GM12878 (cell line): Measurements from ENCODE around the gene ERCC3. TPM values are rescaled to one million over a fixed set of nuclear protein-coding genes. Genes with fewer than 3 reads are reported as not detected.

Source experiments
- NR2C2 ChIP-seq: IDR thresholded peaks from 2 replicates; pipeline ENCODE4 v1.6.1; 2011; ENCODE audit warnings: borderline replicate concordance, low read depth; ENCODE audit not compliant: control insufficient read depth, insufficient read length
- polyA plus RNA-seq, 11 experiments: library from polyadenylated mRNA; depleted of rRNA in 4 of 11; unstranded in 6 of 11; stranded (reverse) in 5 of 11; fragments of >200 nt; fragmentation: Nextera tagmentation in 4 of 11; fragmentation: Illumina TruSeq in 1 of 11; extraction: Ambion mirVana in 4 of 11; extraction: Trizol in 1 of 11; gene quantifications; 1 replicate in 1 of 11; 2 replicates in 10 of 11; pipeline versions ENCODE4 v1.2.1 to v1.2.3, GENCODE V29; 2011 to 2016; ENCODE audit warnings: inconsistent platforms in 2 of 11, missing spikeins in 2 of 11, low read depth in 1 of 11
- small RNA-seq: library from RNA; depleted of rRNA; stranded (forward); fragments of <200 nt; gene quantifications from one replicate; pipeline ENCODE3, GENCODE V24; 2014
- total RNA-seq, 4 experiments: library from RNA; depleted of rRNA in 3 of 4; stranded (reverse); fragments of >200 nt in 3 of 4; fragmentation: Illumina TruSeq in 1 of 4; extraction: Trizol in 1 of 4; gene quantifications; 2 replicates each; pipeline versions ENCODE4 v1.2.1 to v1.2.3, GENCODE V29; 2013 to 2021
- TF ChIP-seq, protein P1 (sequence below): IDR thresholded peaks from 2 replicates; pipeline ENCODE4 v1.6.1; 2011; ENCODE audit warnings: mild to moderate bottlenecking, low read depth, low read length, moderate library complexity; ENCODE audit not compliant: insufficient replicate concordance
- TF ChIP-seq, protein P2 (sequence below): fragments of 450-650 bp; conservative IDR thresholded peaks from 2 replicates; pipeline ENCODE4 v1.6.1; 2017; ENCODE audit warnings: mild to moderate bottlenecking, moderate library complexity

The ERCC3 gene
- total and polyA plus RNA-seq, 10 of the 15 experiments (the other 5 are each of a cell fraction or from before 2014, with no cell fraction given), result 17.1 to 64.8 (median 42.8) TPM

GRCh38 chr2:127208313-127208712 lies 85.6 kb downstream of the ERCC3 start (continued):
- TF ChIP-seq, protein P1, sequence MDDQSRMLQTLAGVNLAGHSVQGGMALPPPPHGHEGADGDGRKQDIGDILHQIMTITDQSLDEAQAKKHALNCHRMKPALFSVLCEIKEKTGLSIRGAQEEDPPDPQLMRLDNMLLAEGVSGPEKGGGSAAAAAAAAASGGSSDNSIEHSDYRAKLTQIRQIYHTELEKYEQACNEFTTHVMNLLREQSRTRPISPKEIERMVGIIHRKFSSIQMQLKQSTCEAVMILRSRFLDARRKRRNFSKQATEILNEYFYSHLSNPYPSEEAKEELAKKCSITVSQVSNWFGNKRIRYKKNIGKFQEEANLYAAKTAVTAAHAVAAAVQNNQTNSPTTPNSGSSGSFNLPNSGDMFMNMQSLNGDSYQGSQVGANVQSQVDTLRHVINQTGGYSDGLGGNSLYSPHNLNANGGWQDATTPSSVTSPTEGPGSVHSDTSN, result no peak
- no peak for TF ChIP-seq NR2C2
- TF ChIP-seq, protein P2, sequence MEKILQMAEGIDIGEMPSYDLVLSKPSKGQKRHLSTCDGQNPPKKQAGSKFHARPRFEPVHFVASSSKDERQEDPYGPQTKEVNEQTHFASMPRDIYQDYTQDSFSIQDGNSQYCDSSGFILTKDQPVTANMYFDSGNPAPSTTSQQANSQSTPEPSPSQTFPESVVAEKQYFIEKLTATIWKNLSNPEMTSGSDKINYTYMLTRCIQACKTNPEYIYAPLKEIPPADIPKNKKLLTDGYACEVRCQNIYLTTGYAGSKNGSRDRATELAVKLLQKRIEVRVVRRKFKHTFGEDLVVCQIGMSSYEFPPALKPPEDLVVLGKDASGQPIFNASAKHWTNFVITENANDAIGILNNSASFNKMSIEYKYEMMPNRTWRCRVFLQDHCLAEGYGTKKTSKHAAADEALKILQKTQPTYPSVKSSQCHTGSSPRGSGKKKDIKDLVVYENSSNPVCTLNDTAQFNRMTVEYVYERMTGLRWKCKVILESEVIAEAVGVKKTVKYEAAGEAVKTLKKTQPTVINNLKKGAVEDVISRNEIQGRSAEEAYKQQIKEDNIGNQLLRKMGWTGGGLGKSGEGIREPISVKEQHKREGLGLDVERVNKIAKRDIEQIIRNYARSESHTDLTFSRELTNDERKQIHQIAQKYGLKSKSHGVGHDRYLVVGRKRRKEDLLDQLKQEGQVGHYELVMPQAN, result no peak
- TF ChIP-seq, all 136 proteins: peak for 0

Small RNA genes lying within 50 kb of the gene (small RNA-seq; reads per million reads assigned to genes)
- not detected for gene RNU6-1147P

Other genes starting within 250 kb of the ERCC3 start
- gene BIN1, start 187.0 kb downstream of the ERCC3 start, total RNA-seq (2014; rRNA removed), result 16.1 and 21.3 TPM in 2 replicates
- 6.3 and 9.6 TPM in 2 replicates for gene BIN1, start 187.0 kb downstream of the ERCC3 start, total RNA-seq (2014; rRNA removed; fragmentation: Illumina TruSeq; extraction: Trizol)
- gene BIN1, start 187.0 kb downstream of the ERCC3 start, total RNA-seq (2021), result 21.0 TPM in 2 replicates
- gene BIN1, start 187.0 kb downstream of the ERCC3 start, polyA plus RNA-seq (2011; rRNA removed), result 1.3 and 2.2 TPM in 2 replicates
- gene BIN1, start 187.0 kb downstream of the ERCC3 start, polyA plus RNA-seq (2014; fragmentation: Illumina TruSeq; extraction: Trizol), result 2.7 and 6.7 TPM in 2 replicates
- gene BIN1, start 187.0 kb downstream of the ERCC3 start, polyA plus RNA-seq (2014; fragmentation: Nextera tagmentation; extraction: Ambion mirVana), result under 1 TPM; 0.32 to 0.91 TPM
- gene BIN1, start 187.0 kb downstream of the ERCC3 start, polyA plus RNA-seq (2014; rRNA removed), result 12.7 and 20.5 TPM in 2 replicates
- 10 to 100 TPM; 15.8 to 16.8 TPM for gene BIN1, start 187.0 kb downstream of the ERCC3 start, polyA plus RNA-seq (2016; fragmentation: Nextera tagmentation; extraction: Ambion mirVana)
- gene CYP27C1, start 73.8 kb downstream of the ERCC3 start, total RNA-seq (2014; rRNA removed), result not detected in 2 replicates
- not detected in 2 replicates for gene CYP27C1, start 73.8 kb downstream of the ERCC3 start, total RNA-seq (2014; rRNA removed; fragmentation: Illumina TruSeq; extraction: Trizol)
- not detected in 2 replicates for gene CYP27C1, start 73.8 kb downstream of the ERCC3 start, total RNA-seq (2021)
- not detected in 2 replicates for gene CYP27C1, start 73.8 kb downstream of the ERCC3 start, polyA plus RNA-seq (2011; rRNA removed)
- gene CYP27C1, start 73.8 kb downstream of the ERCC3 start, polyA plus RNA-seq (2014; fragmentation: Illumina TruSeq; extraction: Trizol), result not detected in 2 replicates
- not detected for gene CYP27C1, start 73.8 kb downstream of the ERCC3 start, polyA plus RNA-seq (2014; fragmentation: Nextera tagmentation; extraction: Ambion mirVana)
- not detected in 2 replicates for gene CYP27C1, start 73.8 kb downstream of the ERCC3 start, polyA plus RNA-seq (2014; rRNA removed)
- gene CYP27C1, start 73.8 kb downstream of the ERCC3 start, polyA plus RNA-seq (2016; fragmentation: Nextera tagmentation; extraction: Ambion mirVana), result not detected
- 24.1 and 25.1 TPM in 2 replicates for gene MAP3K2, start 93.8 kb upstream of the ERCC3 start, total RNA-seq (2014; rRNA removed)
- gene MAP3K2, start 93.8 kb upstream of the ERCC3 start, total RNA-seq (2014; rRNA removed; fragmentation: Illumina TruSeq; extraction: Trizol), result 15.7 and 17.7 TPM in 2 replicates
- 35.9 and 39.6 TPM in 2 replicates for gene MAP3K2, start 93.8 kb upstream of the ERCC3 start, total RNA-seq (2021)
- 18.1 and 22.4 TPM in 2 replicates for gene MAP3K2, start 93.8 kb upstream of the ERCC3 start, polyA plus RNA-seq (2011; rRNA removed)
- gene MAP3K2, start 93.8 kb upstream of the ERCC3 start, polyA plus RNA-seq (2014; fragmentation: Illumina TruSeq; extraction: Trizol), result 14.5 and 16.5 TPM in 2 replicates
- 1 to 10 TPM; 2.7 to 6.4 TPM for gene MAP3K2, start 93.8 kb upstream of the ERCC3 start, polyA plus RNA-seq (2014; fragmentation: Nextera tagmentation; extraction: Ambion mirVana)
- 10.9 and 12.8 TPM in 2 replicates for gene MAP3K2, start 93.8 kb upstream of the ERCC3 start, polyA plus RNA-seq (2014; rRNA removed)
- 10 to 100 TPM in 1 of 2 experiments, 1 to 10 TPM in 1; 4.9 to 26.3 TPM for gene MAP3K2, start 93.8 kb upstream of the ERCC3 start, polyA plus RNA-seq (2016; fragmentation: Nextera tagmentation; extraction: Ambion mirVana)
- gene PROC, start 124.3 kb upstream of the ERCC3 start, total RNA-seq (2014; rRNA removed), result not detected in 2 replicates
- not detected in 2 replicates for gene PROC, start 124.3 kb upstream of the ERCC3 start, total RNA-seq (2014; rRNA removed; fragmentation: Illumina TruSeq; extraction: Trizol)
- gene PROC, start 124.3 kb upstream of the ERCC3 start, total RNA-seq (2021), result not detected in 2 replicates
- gene PROC, start 124.3 kb upstream of the ERCC3 start, polyA plus RNA-seq (2011; rRNA removed), result not detected in 2 replicates
- not detected in 2 replicates for gene PROC, start 124.3 kb upstream of the ERCC3 start, polyA plus RNA-seq (2014; fragmentation: Illumina TruSeq; extraction: Trizol)
- not detected for gene PROC, start 124.3 kb upstream of the ERCC3 start, polyA plus RNA-seq (2014; fragmentation: Nextera tagmentation; extraction: Ambion mirVana)
- gene PROC, start 124.3 kb upstream of the ERCC3 start, polyA plus RNA-seq (2014; rRNA removed), result not detected in 2 replicates
- gene PROC, start 124.3 kb upstream of the ERCC3 start, polyA plus RNA-seq (2016; fragmentation: Nextera tagmentation; extraction: Ambion mirVana), result not detected
- gene IWS1, start 232.3 kb upstream of the ERCC3 start, total RNA-seq (2014; rRNA removed), result 41.0 and 47.9 TPM in 2 replicates
- 66.4 and 68.9 TPM in 2 replicates for gene IWS1, start 232.3 kb upstream of the ERCC3 start, total RNA-seq (2014; rRNA removed; fragmentation: Illumina TruSeq; extraction: Trizol)
- 43.8 and 45.9 TPM in 2 replicates for gene IWS1, start 232.3 kb upstream of the ERCC3 start, total RNA-seq (2021)
- 48.6 and 68.4 TPM in 2 replicates for gene IWS1, start 232.3 kb upstream of the ERCC3 start, polyA plus RNA-seq (2011; rRNA removed)
- gene IWS1, start 232.3 kb upstream of the ERCC3 start, polyA plus RNA-seq (2014; fragmentation: Illumina TruSeq; extraction: Trizol), result 62.8 and 80.0 TPM in 2 replicates
- gene IWS1, start 232.3 kb upstream of the ERCC3 start, polyA plus RNA-seq (2014; fragmentation: Nextera tagmentation; extraction: Ambion mirVana), result 10 to 100 TPM; 21.9 to 34.2 TPM
- 36.7 and 37.9 TPM in 2 replicates for gene IWS1, start 232.3 kb upstream of the ERCC3 start, polyA plus RNA-seq (2014; rRNA removed)
- gene IWS1, start 232.3 kb upstream of the ERCC3 start, polyA plus RNA-seq (2016; fragmentation: Nextera tagmentation; extraction: Ambion mirVana), result 10 to 100 TPM; 45.6 to 53.7 TPM
- gene MYO7B, start 241.5 kb upstream of the ERCC3 start, total RNA-seq (2014; rRNA removed), result 1.6 and 2.9 TPM in 2 replicates
- gene MYO7B, start 241.5 kb upstream of the ERCC3 start, total RNA-seq (2014; rRNA removed; fragmentation: Illumina TruSeq; extraction: Trizol), result 1.6 and 2.2 TPM in 2 replicates
- 2.2 and 4.8 TPM in 2 replicates for gene MYO7B, start 241.5 kb upstream of the ERCC3 start, total RNA-seq (2021)
- 0.09 and 0.23 TPM in 2 replicates for gene MYO7B, start 241.5 kb upstream of the ERCC3 start, polyA plus RNA-seq (2011; rRNA removed)
- gene MYO7B, start 241.5 kb upstream of the ERCC3 start, polyA plus RNA-seq (2014; fragmentation: Illumina TruSeq; extraction: Trizol), result 0.51 and 1.4 TPM in 2 replicates
- gene MYO7B, start 241.5 kb upstream of the ERCC3 start, polyA plus RNA-seq (2014; fragmentation: Nextera tagmentation; extraction: Ambion mirVana), result under 1 TPM; 0.08 to 0.18 TPM
- gene MYO7B, start 241.5 kb upstream of the ERCC3 start, polyA plus RNA-seq (2014; rRNA removed), result 1.9 and 2.3 TPM in 2 replicates
- under 1 TPM; 0.67 to 0.92 TPM for gene MYO7B, start 241.5 kb upstream of the ERCC3 start, polyA plus RNA-seq (2016; fragmentation: Nextera tagmentation; extraction: Ambion mirVana)